Stimulated activated CD8-positive, alpha-beta memory T cell treated with anti-CD3 and anti-CD28 coated beads, Interleukin-7, amount 100 ng/mL, for 24 hours (primary cell): Measurements from ENCODE around the gene SPDYE4.

Source experiments
- DNase-seq: peaks from one replicate; pipeline ENCODE4 v3.0.0-alpha.2; 2020; ENCODE audit warnings: low read depth

Gene SPDYE4

GRCh38 chr17:8712698-8713097 is 45.6 kb downstream of the SPDYE4 start:
- no peak for DNase-seq

GRCh38 chr17:8711291-8711690 is 47.1 kb downstream of the SPDYE4 start:
- DNase-seq, result no peak

- DNase-seq, result no peak
Measured at GRCh38 chr17:8710813-8711212, 47.5 kb downstream of the SPDYE4 start.

GRCh38 chr17:8709006-8709405 is 49.3 kb downstream of the SPDYE4 start:
- DNase-seq, result no peak

GRCh38 chr17:8708025-8708461 is 50.3 kb downstream of the SPDYE4 start:
- no peak for DNase-seq

- no peak for DNase-seq
Measured at GRCh38 chr17:8707332-8708024, 50.9 kb downstream of the SPDYE4 start.

GRCh38 chr17:8706431-8706830 is 51.9 kb downstream of the SPDYE4 start:
- DNase-seq, result no peak

- no peak for DNase-seq
Measured at GRCh38 chr17:8705427-8705826, 52.9 kb downstream of the SPDYE4 start.

- no peak for DNase-seq
Measured at GRCh38 chr17:8703001-8703400, 55.3 kb downstream of the SPDYE4 start.

GRCh38 chr17:8701754-8702153 is 56.6 kb downstream of the SPDYE4 start:
- no peak for DNase-seq

GRCh38 chr17:8701221-8701620 is 57.1 kb downstream of the SPDYE4 start:
- no peak for DNase-seq
